ENCODE measurements around the gene REEP3. TPM values are rescaled to one million over a fixed set of nuclear protein-coding genes. Genes with fewer than 3 reads are reported as not detected.

REEP3 gene
- total RNA-seq, 1 donor: 127 TPM

DNA sequence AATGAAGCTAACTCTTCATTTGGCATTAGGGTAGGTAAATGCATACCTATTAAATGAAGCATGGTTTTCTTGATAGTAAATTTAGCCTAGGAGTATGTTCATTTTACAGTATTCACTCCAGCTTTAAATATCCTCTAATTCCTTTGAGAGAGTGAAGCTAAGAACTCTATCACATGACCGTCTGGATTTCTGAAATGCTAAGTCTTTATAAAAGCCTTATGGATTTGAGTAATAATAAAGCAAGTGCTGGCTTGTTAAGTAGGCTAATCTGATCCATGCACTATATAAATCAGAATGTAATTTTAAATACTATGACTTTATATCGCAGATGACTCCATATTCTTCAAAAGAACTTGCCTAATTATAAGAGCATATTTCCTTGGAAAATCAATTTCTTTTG lies 64.8 kb downstream of the REEP3 start:
- no peak for TF ChIP-seq CTCF (IDR thresholded peaks at IDR 0.05; ENCODE audit: insufficient read depth, low read depth, low read length)
- no peak for DNase-seq (ENCODE audit: low read depth)

GRCh38 chr10:63587191-63587590 lies 66.0 kb downstream of the REEP3 start:
- no peak overlapping the region for H3K4me3 ChIP-seq (ENCODE audit: low read depth, low read length)
- no peak for DNase-seq (ENCODE audit: low read depth)
- TF ChIP-seq CTCF (IDR thresholded peaks at IDR 0.05; ENCODE audit: insufficient read depth, low read depth, low read length): no peak

More for the DNA sequence above, 64.8 kb downstream of the REEP3 start:
- H3K4me3 ChIP-seq (ENCODE audit: low read depth, low read length): no peak overlapping the region

GRCh38 chr10:63588436-63589167 lies 67.4 kb downstream of the REEP3 start:
- H3K4me3 ChIP-seq (ENCODE audit: low read depth, low read length): no peak overlapping the region
- no peak for DNase-seq (ENCODE audit: low read depth)
- no peak for TF ChIP-seq CTCF (IDR thresholded peaks at IDR 0.05; ENCODE audit: insufficient read depth, low read depth, low read length)

GRCh38 chr10:63591600-63592379 lies 70.6 kb downstream of the REEP3 start:
- no peak overlapping the region for H3K4me3 ChIP-seq (ENCODE audit: low read depth, low read length)
- no peak for TF ChIP-seq CTCF (IDR thresholded peaks at IDR 0.05; ENCODE audit: insufficient read depth, low read depth, low read length)
- no peak for DNase-seq (ENCODE audit: low read depth)

DNA sequence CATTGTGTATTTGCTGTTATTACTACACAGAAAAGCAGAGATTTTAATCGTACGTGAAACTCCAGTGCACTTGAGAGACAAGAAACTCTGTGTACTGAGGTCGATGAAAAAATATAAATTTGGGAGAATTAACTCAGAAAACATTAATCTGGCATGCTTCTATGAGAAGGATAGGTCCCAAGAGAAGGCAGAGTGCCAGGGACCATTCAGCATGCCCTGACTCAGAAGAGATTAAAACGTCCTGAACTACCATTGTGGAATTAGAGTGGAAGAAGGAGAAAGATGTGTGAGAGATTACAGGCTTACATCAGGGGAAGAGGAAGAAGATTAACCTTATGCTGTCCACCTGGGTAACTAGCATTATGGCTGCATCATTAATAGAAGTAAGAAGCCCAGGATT lies 72.4 kb downstream of the REEP3 start:
- no peak for DNase-seq (ENCODE audit: low read depth)
- no peak for TF ChIP-seq CTCF (IDR thresholded peaks at IDR 0.05; ENCODE audit: insufficient read depth, low read depth, low read length)

DNA sequence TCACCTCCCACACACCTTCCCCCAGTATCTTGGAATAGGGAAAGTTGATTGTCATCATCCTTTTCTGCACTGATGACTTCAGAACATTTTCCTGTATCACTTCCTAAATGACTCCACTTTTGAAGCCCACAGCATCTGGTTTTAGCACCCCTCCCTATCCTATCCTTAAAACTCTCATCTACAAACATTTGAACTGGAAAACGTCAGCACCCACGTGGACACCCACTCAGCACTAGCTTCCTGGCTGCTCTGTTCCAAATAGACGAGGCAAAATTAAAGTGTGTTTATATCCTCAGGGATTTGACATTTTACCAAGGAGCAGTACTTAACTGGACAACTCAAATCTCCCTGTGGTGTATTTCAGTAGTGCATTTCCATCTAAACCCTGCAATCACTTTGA lies 73.9 kb downstream of the REEP3 start:
- no peak for TF ChIP-seq CTCF (IDR thresholded peaks at IDR 0.05; ENCODE audit: insufficient read depth, low read depth, low read length)
- no peak overlapping the region for H3K4me3 ChIP-seq (ENCODE audit: low read depth, low read length)
- DNase-seq (ENCODE audit: low read depth): no peak

More for the DNA sequence above, 72.4 kb downstream of the REEP3 start:
- no peak overlapping the region for H3K4me3 ChIP-seq (ENCODE audit: low read depth, low read length)

All from fibroblast of villous mesenchyme (primary cell).